Measurements from ENCODE around the gene CALHM6. TPM values are rescaled to one million over a fixed set of nuclear protein-coding genes. Genes with fewer than 3 reads are reported as not detected.

Gene CALHM6
- total and polyA plus RNA-seq, 2 of the 13 experiments (the other 11 are each of a cell fraction or from before 2014, with no cell fraction given): not detected

DNA sequence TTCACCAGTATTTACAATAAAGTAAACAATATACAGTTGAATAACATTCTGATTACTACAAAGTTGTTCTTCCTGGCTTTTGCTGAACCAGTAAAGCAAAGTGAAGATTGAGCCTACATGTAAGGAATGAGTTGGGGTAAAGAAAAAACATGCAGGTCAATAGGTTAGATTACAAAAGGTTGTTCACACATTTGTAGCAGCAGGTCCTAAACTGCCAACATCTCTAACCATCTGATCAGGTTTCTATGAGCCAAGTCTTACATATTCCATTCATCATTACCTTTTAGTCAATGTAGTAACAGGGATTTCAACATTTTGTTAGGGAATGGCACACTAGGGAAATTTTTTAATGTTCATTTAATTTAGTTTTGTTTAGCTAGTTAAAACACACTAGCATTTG is 9.3 kb upstream of the CALHM6 start (continued):
- TF ChIP-seq KDM5B (CRISPR knock-in tag; IDR thresholded peaks at IDR 0.05; ENCODE audit: borderline replicate concordance) (no peak), ZC3H4 (CRISPR knock-in tag; IDR thresholded peaks at IDR 0.05; ENCODE audit: borderline replicate concordance) (no peak)

DNA sequence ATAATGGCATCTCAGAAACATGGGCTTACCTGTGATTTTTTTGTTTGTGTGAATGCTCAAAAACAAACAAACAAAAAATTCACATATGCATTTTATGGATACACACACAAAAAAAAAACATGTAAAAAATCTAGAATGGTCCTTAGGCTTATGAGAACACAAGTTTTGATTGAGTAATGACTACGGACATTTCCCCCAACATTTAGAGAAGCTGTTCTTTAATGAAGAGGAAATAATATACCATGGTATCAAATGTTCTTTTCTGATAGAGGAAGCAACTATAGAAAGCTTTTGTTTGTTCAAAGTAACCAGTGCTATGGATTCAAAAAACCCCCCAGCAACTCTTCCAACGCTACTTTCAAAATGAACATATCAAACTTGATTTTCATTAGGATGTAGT is 8.6 kb upstream of the CALHM6 start:
- Histone ChIP-seq H3K79me2 (ENCODE audit: insufficient read depth, low read length) (no peaks in the 10 kb centered on the region), H3K4me1 (ENCODE audit: insufficient read depth, low read length) (no peaks in the 10 kb centered on the region), H3K27ac (ENCODE audit: extremely low read length, insufficient read depth, low read length) (no peak overlapping the region), H3K36me3 (replicated peaks in 1 of 2; ENCODE audit: control insufficient read depth in 1 of 2, insufficient read depth in 2 of 2, low read length in 2 of 2) (no peaks in the 10 kb centered on the region), H4K20me1 (ENCODE audit: insufficient read depth, low read length) (no peaks in the 10 kb centered on the region), H3K9me3 (ENCODE audit: low read length) (no peaks in the 10 kb centered on the region), H3K4me2 (ENCODE audit: low read depth, low read length) (no peak overlapping the region), H3K9ac (ENCODE audit: insufficient read depth, low read depth, low read length) (no peak overlapping the region), H3K4me3 (replicated peaks in 1 of 3; ENCODE audit: insufficient read depth in 1 of 3, low read depth in 2 of 3, low read length in 3 of 3) (no peak overlapping the region), H3K27me3 (ENCODE audit: control insufficient read depth in 1 of 2, insufficient read depth in 2 of 2, low read length in 2 of 2) (no peaks in the 10 kb centered on the region), H2AFZ (ENCODE audit: low read length) (no peak overlapping the region)
- in situ Hi-C loops (cut with HindIII; ENCODE audit: extremely low pct_ligation_motif_present, low pct_unique_long_range_greater_than_20kb) (no loop called here), intact Hi-C loops (cut with micrococcal nuclease; ENCODE audit: unreplicated experiment) (no loop called here)
- 1% methylated on average over 2 of the region's 2 CpGs for WGBS (ENCODE audit: low lambda C conversion rate)
- ATAC-seq: no peak
- POLR2A ChIA-PET: no interaction called here
- BruUV-seq (replicated peaks): no TSS peak
- no peak for DNase-seq (ENCODE audit: low spot score)
- no peak for FAIRE-seq
- CTCF ChIA-PET (ENCODE audit: low intra/inter-chr PET ratio, low total read pairs): no interaction called here
- no peak for TF ChIP-seq ETV5 (CRISPR knock-in tag; IDR thresholded peaks at IDR 0.05; ENCODE audit: borderline replicate concordance)
- no peak for TF ChIP-seq MED8 (CRISPR knock-in tag; IDR thresholded peaks at IDR 0.05; ENCODE audit: insufficient replicate concordance)
- TF ChIP-seq CREM (IDR thresholded peaks at IDR 0.05): no peak
- no peak for TF ChIP-seq CREM (CRISPR knock-in tag; IDR thresholded peaks at IDR 0.05)
- TF ChIP-seq LBX2 (CRISPR knock-in tag; IDR thresholded peaks at IDR 0.05; ENCODE audit: borderline replicate concordance): no peak
- TF ChIP-seq RARA (CRISPR knock-in tag; IDR thresholded peaks at IDR 0.05): no peak
- no peak for TF ChIP-seq MAZ (IDR thresholded peaks at IDR 0.05; ENCODE audit: borderline replicate concordance, low read depth, low read length)
- TF ChIP-seq MAZ (CRISPR knock-in tag; IDR thresholded peaks at IDR 0.05; ENCODE audit: low read depth): no peak
- no peak for TF ChIP-seq KDM4B (CRISPR knock-in tag; IDR thresholded peaks at IDR 0.05)
- TF ChIP-seq CENPBD1 (CRISPR knock-in tag; IDR thresholded peaks at IDR 0.05; ENCODE audit: borderline replicate concordance, low read depth): no peak
- no peak for TF ChIP-seq ZNF10 (CRISPR knock-in tag; IDR thresholded peaks at IDR 0.05; ENCODE audit: borderline replicate concordance, low read depth)
- TF ChIP-seq, protein P1, sequence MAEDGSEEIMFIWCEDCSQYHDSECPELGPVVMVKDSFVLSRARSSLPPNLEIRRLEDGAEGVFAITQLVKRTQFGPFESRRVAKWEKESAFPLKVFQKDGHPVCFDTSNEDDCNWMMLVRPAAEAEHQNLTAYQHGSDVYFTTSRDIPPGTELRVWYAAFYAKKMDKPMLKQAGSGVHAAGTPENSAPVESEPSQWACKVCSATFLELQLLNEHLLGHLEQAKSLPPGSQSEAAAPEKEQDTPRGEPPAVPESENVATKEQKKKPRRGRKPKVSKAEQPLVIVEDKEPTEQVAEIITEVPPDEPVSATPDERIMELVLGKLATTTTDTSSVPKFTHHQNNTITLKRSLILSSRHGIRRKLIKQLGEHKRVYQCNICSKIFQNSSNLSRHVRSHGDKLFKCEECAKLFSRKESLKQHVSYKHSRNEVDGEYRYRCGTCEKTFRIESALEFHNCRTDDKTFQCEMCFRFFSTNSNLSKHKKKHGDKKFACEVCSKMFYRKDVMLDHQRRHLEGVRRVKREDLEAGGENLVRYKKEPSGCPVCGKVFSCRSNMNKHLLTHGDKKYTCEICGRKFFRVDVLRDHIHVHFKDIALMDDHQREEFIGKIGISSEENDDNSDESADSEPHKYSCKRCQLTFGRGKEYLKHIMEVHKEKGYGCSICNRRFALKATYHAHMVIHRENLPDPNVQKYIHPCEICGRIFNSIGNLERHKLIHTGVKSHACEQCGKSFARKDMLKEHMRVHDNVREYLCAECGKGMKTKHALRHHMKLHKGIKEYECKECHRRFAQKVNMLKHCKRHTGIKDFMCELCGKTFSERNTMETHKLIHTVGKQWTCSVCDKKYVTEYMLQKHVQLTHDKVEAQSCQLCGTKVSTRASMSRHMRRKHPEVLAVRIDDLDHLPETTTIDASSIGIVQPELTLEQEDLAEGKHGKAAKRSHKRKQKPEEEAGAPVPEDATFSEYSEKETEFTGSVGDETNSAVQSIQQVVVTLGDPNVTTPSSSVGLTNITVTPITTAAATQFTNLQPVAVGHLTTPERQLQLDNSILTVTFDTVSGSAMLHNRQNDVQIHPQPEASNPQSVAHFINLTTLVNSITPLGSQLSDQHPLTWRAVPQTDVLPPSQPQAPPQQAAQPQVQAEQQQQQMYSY (CRISPR knock-in tag; IDR thresholded peaks at IDR 0.05): no peak
- no peak for TF ChIP-seq CCDC6 (CRISPR knock-in tag; IDR thresholded peaks at IDR 0.05)
- TF ChIP-seq ZSCAN20 (CRISPR knock-in tag; IDR thresholded peaks at IDR 0.05; ENCODE audit: borderline replicate concordance): no peak
- no peak for TF ChIP-seq PTBP1 (IDR thresholded peaks at IDR 0.05; ENCODE audit: low read depth, low read length, poor library complexity, severe bottlenecking)
- no peak for TF ChIP-seq SALL2 (CRISPR knock-in tag; IDR thresholded peaks at IDR 0.05)
- TF ChIP-seq, protein P2, sequence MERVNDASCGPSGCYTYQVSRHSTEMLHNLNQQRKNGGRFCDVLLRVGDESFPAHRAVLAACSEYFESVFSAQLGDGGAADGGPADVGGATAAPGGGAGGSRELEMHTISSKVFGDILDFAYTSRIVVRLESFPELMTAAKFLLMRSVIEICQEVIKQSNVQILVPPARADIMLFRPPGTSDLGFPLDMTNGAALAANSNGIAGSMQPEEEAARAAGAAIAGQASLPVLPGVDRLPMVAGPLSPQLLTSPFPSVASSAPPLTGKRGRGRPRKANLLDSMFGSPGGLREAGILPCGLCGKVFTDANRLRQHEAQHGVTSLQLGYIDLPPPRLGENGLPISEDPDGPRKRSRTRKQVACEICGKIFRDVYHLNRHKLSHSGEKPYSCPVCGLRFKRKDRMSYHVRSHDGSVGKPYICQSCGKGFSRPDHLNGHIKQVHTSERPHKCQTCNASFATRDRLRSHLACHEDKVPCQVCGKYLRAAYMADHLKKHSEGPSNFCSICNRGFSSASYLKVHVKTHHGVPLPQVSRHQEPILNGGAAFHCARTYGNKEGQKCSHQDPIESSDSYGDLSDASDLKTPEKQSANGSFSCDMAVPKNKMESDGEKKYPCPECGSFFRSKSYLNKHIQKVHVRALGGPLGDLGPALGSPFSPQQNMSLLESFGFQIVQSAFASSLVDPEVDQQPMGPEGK (CRISPR knock-in tag; IDR thresholded peaks at IDR 0.05): no peak

All from HepG2 (cell line).